CD14-positive monocyte (primary cell): ENCODE data around the gene CDH4. TPM values are rescaled to one million over a fixed set of nuclear protein-coding genes. Genes with fewer than 3 reads are reported as not detected.

Source experiments
- DNase-seq, 3 donors: peaks; one replicate each; pipeline ENCODE4 v3.0.0-alpha.2; 2011 to 2022
- H2AFZ ChIP-seq: 2 replicates; pipeline ENCODE4 v1.6.0; 2012; ENCODE audit warnings: mild to moderate bottlenecking, low read depth, low read length, inconsistent platforms; ENCODE audit not compliant: insufficient read depth, poor library complexity, severe bottlenecking
- H3K27ac ChIP-seq, 2 donors: 1 replicate in 1 of 2; 2 replicates in 1 of 2; pipeline ENCODE4 v1.5.1; 2012 to 2013; ENCODE audit warnings: low read length in 2 of 2, control low read depth in 1 of 2, inconsistent platforms in 1 of 2, low read depth in 1 of 2, mild to moderate bottlenecking in 1 of 2
- H3K27me3 ChIP-seq, 2 donors: one replicate each; pipeline versions ENCODE4 v1.6.0 to v1.6.1; 2011 to 2013; ENCODE audit warnings: low read length in 2 of 2; ENCODE audit not compliant: control insufficient read depth in 2 of 2, insufficient read depth in 2 of 2
- H3K36me3 ChIP-seq, 2 donors: replicated peaks in 1 of 2; 1 replicate in 1 of 2; 2 replicates in 1 of 2; pipeline versions ENCODE4 v1.5.1 to v1.6.1; 2012 to 2013; ENCODE audit warnings: low read length in 2 of 2, control low read depth in 1 of 2, inconsistent platforms in 1 of 2, mild to moderate bottlenecking in 1 of 2; ENCODE audit not compliant: insufficient read depth in 2 of 2, control insufficient read depth in 1 of 2
- H3K4me1 ChIP-seq, 2 donors: 1 replicate in 1 of 2; 2 replicates in 1 of 2; pipeline versions ENCODE4 v1.5.1 to v1.6.1; 2012 to 2013; ENCODE audit warnings: low read length in 2 of 2, control low read depth in 1 of 2, inconsistent platforms in 1 of 2, mild to moderate bottlenecking in 1 of 2, moderate library complexity in 1 of 2; ENCODE audit not compliant: insufficient read depth in 2 of 2, control insufficient read depth in 1 of 2
- H3K4me2 ChIP-seq: replicated peaks from 2 replicates; pipeline ENCODE3; 2012; ENCODE audit warnings: low read length, moderate library complexity, mild to moderate bottlenecking; ENCODE audit not compliant: poor library complexity, severe bottlenecking; ENCODE audit errors: extremely low read depth
- H3K4me3 ChIP-seq, 3 experiments: fragments of 200-600 bp in 1 of 3; sonication (generic) in 1 of 3; replicated peaks in 1 of 3; 1 replicate in 2 of 3; 2 replicates in 1 of 3; pipeline ENCODE4 v1.5.1; 2011 to 2013; ENCODE audit warnings: low read length in 3 of 3, mild to moderate bottlenecking in 3 of 3, control low read depth in 2 of 3, low read depth in 2 of 3, inconsistent platforms in 1 of 3, moderate library complexity in 1 of 3
- H3K79me2 ChIP-seq: 2 replicates; pipeline ENCODE4 v1.6.0; 2012; ENCODE audit warnings: mild to moderate bottlenecking, control low read depth, inconsistent platforms, low read length, moderate library complexity; ENCODE audit not compliant: insufficient read depth
- H3K9ac ChIP-seq: 2 replicates; pipeline ENCODE4 v1.6.0; 2017; ENCODE audit warnings: low read length, mild to moderate bottlenecking; ENCODE audit not compliant: insufficient read depth, poor library complexity, severe bottlenecking
- H3K9me3 ChIP-seq, 2 donors: replicated peaks in 1 of 2; 1 replicate in 1 of 2; 2 replicates in 1 of 2; pipeline versions ENCODE4 v1.5.1 to v1.6.1; 2012 to 2013; ENCODE audit warnings: low read length in 2 of 2, control low read depth in 1 of 2; ENCODE audit not compliant: control insufficient read depth in 1 of 2, insufficient read depth in 1 of 2
- H4K20me1 ChIP-seq: 2 replicates; pipeline ENCODE4 v1.6.0; 2012; ENCODE audit warnings: mild to moderate bottlenecking, low read length, control low read depth, moderate library complexity; ENCODE audit not compliant: insufficient read depth
- H3K27ac Mint-ChIP-seq, 7 donors: one replicate each; pipeline ENCODE4 v1.8.0; 2020; ENCODE audit warnings: mild to moderate bottlenecking in 7 of 7, mixed read lengths in 7 of 7, moderate library complexity in 6 of 7, inconsistent platforms in 2 of 7
- H3K27me3 Mint-ChIP-seq, 3 donors: one replicate each; pipeline ENCODE4 v1.8.0; 2021 to 2022; ENCODE audit warnings: low read depth in 3 of 3, mild to moderate bottlenecking in 3 of 3, mixed read lengths in 3 of 3, moderate library complexity in 3 of 3, inconsistent platforms in 1 of 3
- H3K36me3 Mint-ChIP-seq, 2 donors: one replicate each; pipeline ENCODE4 v1.8.0; 2020; ENCODE audit warnings: mixed read lengths in 2 of 2, inconsistent platforms in 1 of 2, mild to moderate bottlenecking in 1 of 2
- H3K4me1 Mint-ChIP-seq: one replicate; pipeline ENCODE4 v1.8.0; 2020; ENCODE audit warnings: mild to moderate bottlenecking, mixed read lengths
- H3K4me3 Mint-ChIP-seq, 2 donors: one replicate each; pipeline ENCODE4 v1.8.0; 2020; ENCODE audit warnings: mild to moderate bottlenecking in 2 of 2, mixed read lengths in 2 of 2, moderate library complexity in 1 of 2
- H3K9me3 Mint-ChIP-seq, 7 donors: one replicate each; pipeline ENCODE4 v1.8.0; 2020 to 2022; ENCODE audit warnings: mixed read lengths in 7 of 7, mild to moderate bottlenecking in 6 of 7, moderate library complexity in 6 of 7, inconsistent platforms in 2 of 7
- CTCF ChIP-seq: fragments of 200-600 bp; IDR thresholded peaks from one replicate; pipeline ENCODE4 v1.8.0; 2022; ENCODE audit warnings: antibody characterized with exemption, mild to moderate bottlenecking
- WGBS: methylation state at CpG from one replicate; pipeline ENCODE4 v1.1.5; 2013; ENCODE audit warnings: missing lambda C conversion rate; ENCODE audit not compliant: insufficient coverage; 5-methylcytosine and 5-hydroxymethylcytosine counted together
- intact Hi-C, 2 donors: fragments of 100-400 bp; cut with micrococcal nuclease; formaldehyde crosslinking; loops; one replicate each; pipeline versions ENCODE4 v1.15.0 to v1.15.1; 2023
- polyA plus RNA-seq, 3 donors: library from polyadenylated mRNA; depleted of rRNA in 1 of 3; unstranded in 2 of 3; stranded (reverse) in 1 of 3; fragments of 300-500 nt in 2 of 3; fragments of >200 nt in 1 of 3; fragmentation: Illumina TruSeq in 2 of 3; gene quantifications; 1 replicate in 2 of 3; 2 replicates in 1 of 3; pipeline ENCODE4 v1.2.3, GENCODE V29; 2012 to 2021

CDH4 gene
- polyA plus RNA-seq, 3 donors = not detected

- no peaks in the 10 kb centered on the region for H3K36me3 Mint-ChIP-seq
- Histone ChIP-seq H3K9me3 (peaks cover 0 to 30% of the 10 kb centered on the region in 2 donors), H3K4me1 (no peaks in the 10 kb centered on the region), H2AFZ (no peak overlapping the region), H4K20me1 (no peaks in the 10 kb centered on the region), H3K4me2 (no peak overlapping the region), H3K27ac (no peak overlapping the region), H3K27me3 (no peaks in the 10 kb centered on the region), H3K36me3 (no peaks in the 10 kb centered on the region), H3K4me3 (no peak overlapping the region), H3K9ac (no peak overlapping the region), H3K79me2 (no peaks in the 10 kb centered on the region)
- no peak overlapping the region for H3K27ac Mint-ChIP-seq
- WGBS = 83% methylated on average over 12 of the region's 13 CpGs
- no peaks in the 10 kb centered on the region for H3K4me1 Mint-ChIP-seq
- H3K9me3 Mint-ChIP-seq = peaks cover 8 to 27% (median 22%) of the 10 kb centered on the region in 7 donors
- no peak for TF ChIP-seq CTCF
- H3K27me3 Mint-ChIP-seq = peaks cover 5 to 11% (median 9%) of the 10 kb centered on the region in 3 donors
- no peak for DNase-seq
- intact Hi-C loops = loop anchor here in 1 of 2 donors (2.0 kb wide), 1 partner anchor 115 kb away; no protein-coding TSS in a partner anchor
- H3K4me3 Mint-ChIP-seq = no peak overlapping the region
Measured at GRCh38 chr20:61887596-61888093, 635.6 kb downstream of the CDH4 start.

GRCh38 chr20:61888101-61888865 lies 636.2 kb downstream of the CDH4 start:
- no peaks in the 10 kb centered on the region for H3K36me3 Mint-ChIP-seq
- Histone ChIP-seq H3K9ac (no peak overlapping the region), H2AFZ (no peak overlapping the region), H3K4me1 (no peaks in the 10 kb centered on the region), H3K9me3 (peaks cover 0 to 28% of the 10 kb centered on the region in 2 donors), H3K36me3 (no peaks in the 10 kb centered on the region), H3K79me2 (no peaks in the 10 kb centered on the region), H3K27me3 (no peaks in the 10 kb centered on the region), H4K20me1 (no peaks in the 10 kb centered on the region), H3K4me3 (no peak overlapping the region), H3K4me2 (no peak overlapping the region), H3K27ac (no peak overlapping the region)
- 98% methylated on average over 17 of the region's 19 CpGs for WGBS
- no peak for TF ChIP-seq CTCF
- no peak overlapping the region for H3K27ac Mint-ChIP-seq
- no peaks in the 10 kb centered on the region for H3K4me1 Mint-ChIP-seq
- H3K27me3 Mint-ChIP-seq = peaks cover 2 to 8% (median 5%) of the 10 kb centered on the region in 3 donors
- no peak overlapping the region for H3K4me3 Mint-ChIP-seq
- peaks cover 8 to 21% (median 19%) of the 10 kb centered on the region in 7 donors for H3K9me3 Mint-ChIP-seq
- intact Hi-C loops = no loop called here
- no peak for DNase-seq
